ENCODE measurements around the gene AKAP6.
"Not testable (repeated sequence)": the region's sequence is repeated elsewhere in the genome, so short reads cannot be mapped to it uniquely, and the experiment has no call there.

AKAP6 gene

GRCh38 chr14:32373174-32373573, 44.1 kb downstream of the AKAP6 start:
- not testable (repeated sequence) for DNase-seq

- no peak for DNase-seq
Observed at GRCh38 chr14:32374155-32374554, 45.1 kb downstream of the AKAP6 start.

GRCh38 chr14:32375663-32376062, 46.6 kb downstream of the AKAP6 start:
- no peak for DNase-seq

- no peak for DNase-seq
Observed at GRCh38 chr14:32377046-32377646, 48.0 kb downstream of the AKAP6 start.

- no peak for DNase-seq
Observed at GRCh38 chr14:32378284-32378683, 49.2 kb downstream of the AKAP6 start.

GRCh38 chr14:32379447-32379846, 50.3 kb downstream of the AKAP6 start:
- no peak for DNase-seq

GRCh38 chr14:32381869-32382268, 52.8 kb downstream of the AKAP6 start:
- DNase-seq, result no peak

GRCh38 chr14:32382704-32383103, 53.6 kb downstream of the AKAP6 start:
- DNase-seq, result peak; percentile 39

- DNase-seq, result no peak
Observed at GRCh38 chr14:32383364-32384009, 54.4 kb downstream of the AKAP6 start.

- no peak for DNase-seq
Observed at GRCh38 chr14:32384464-32384863, 55.4 kb downstream of the AKAP6 start.

- not testable (repeated sequence) for DNase-seq
Observed at GRCh38 chr14:32387295-32387694, 58.2 kb downstream of the AKAP6 start.

GRCh38 chr14:32393119-32393518, 64.0 kb downstream of the AKAP6 start:
- no peak for DNase-seq

- DNase-seq, result no peak
Observed at GRCh38 chr14:32394038-32394437, 64.9 kb downstream of the AKAP6 start.

- no peak for DNase-seq
Observed at GRCh38 chr14:32396885-32397284, 67.8 kb downstream of the AKAP6 start.

GRCh38 chr14:32397861-32398640, 69.0 kb downstream of the AKAP6 start:
- DNase-seq, result peak; percentile 35

- no peak for DNase-seq
Observed at GRCh38 chr14:32399920-32400319, 70.8 kb downstream of the AKAP6 start.

GRCh38 chr14:32400480-32400879, 71.4 kb downstream of the AKAP6 start:
- DNase-seq, result no peak

- no peak for DNase-seq
Observed at GRCh38 chr14:32403021-32403420, 73.9 kb downstream of the AKAP6 start.

- no peak for DNase-seq
Observed at GRCh38 chr14:32403688-32404087, 74.6 kb downstream of the AKAP6 start.

- DNase-seq, result no peak
Observed at GRCh38 chr14:32404784-32405573, 75.9 kb downstream of the AKAP6 start.

GRCh38 chr14:32405856-32406255, 76.8 kb downstream of the AKAP6 start:
- no peak for DNase-seq

- no peak for DNase-seq
Observed at GRCh38 chr14:32407130-32407529, 78.0 kb downstream of the AKAP6 start.

- no peak for DNase-seq
Observed at GRCh38 chr14:32408018-32408417, 78.9 kb downstream of the AKAP6 start.

Measured in left hindlimb (tissue), 1 donor.